HepG2 (cell line): ENCODE data around the gene IMPDH1. TPM values are rescaled to one million over a fixed set of nuclear protein-coding genes. Genes with fewer than 3 reads are reported as not detected.

ENCODE experiments used
- ATF1 ChIP-seq: IDR thresholded peaks from 2 replicates; pipeline ENCODE4 v1.6.1; 2016; ENCODE audit warnings: mild to moderate bottlenecking, control low read depth
- ONECUT2 ChIP-seq: sonication (generic); formaldehyde crosslinking; IDR thresholded peaks from 2 replicates; pipeline ENCODE4 v1.4.0; 2020; ENCODE audit warnings: missing genetic modification reagents
- RERE ChIP-seq: IDR thresholded peaks from 2 replicates; pipeline ENCODE4 v1.6.1; 2016; ENCODE audit warnings: low read depth, missing genetic modification reagents, missing compliant biosample characterization
- RFXAP ChIP-seq: sonication (generic); formaldehyde crosslinking; IDR thresholded peaks from 2 replicates; pipeline ENCODE4 v1.4.0; 2020; ENCODE audit warnings: missing genetic modification reagents, borderline replicate concordance
- TBP ChIP-seq: sonication (generic); formaldehyde crosslinking; IDR thresholded peaks from 2 replicates; pipeline ENCODE4 v1.5.0; 2020; ENCODE audit warnings: missing genetic modification reagents
- ZBTB40 ChIP-seq, 2 experiments: fragments of 450-650 bp in 1 of 2; sonication (generic) in 1 of 2; formaldehyde crosslinking in 1 of 2; IDR thresholded peaks; 2 replicates each; pipeline versions ENCODE4 v1.6.1 to v1.8.0; 2016 to 2022; ENCODE audit warnings: antibody characterized with exemption in 1 of 2, mild to moderate bottlenecking in 1 of 2, missing genetic modification reagents in 1 of 2
- ZNF503 ChIP-seq: sonication (generic); formaldehyde crosslinking; IDR thresholded peaks from 2 replicates; pipeline ENCODE4 v1.4.0; 2020; ENCODE audit warnings: missing genetic modification reagents
- ZNF720 ChIP-seq: sonication (generic); formaldehyde crosslinking; IDR thresholded peaks from 2 replicates; pipeline ENCODE4 v1.4.0; 2020; ENCODE audit warnings: missing genetic modification reagents
- ZSCAN12 ChIP-seq: sonication (generic); formaldehyde crosslinking; IDR thresholded peaks from 2 replicates; pipeline ENCODE4 v1.9.0; 2021; ENCODE audit warnings: mild to moderate bottlenecking, missing genetic modification reagents
- polyA plus RNA-seq, 8 experiments: library from polyadenylated mRNA; depleted of rRNA in 3 of 8; stranded (reverse) in 7 of 8; unstranded in 1 of 8; fragments of >200 nt; fragmentation: Illumina TruSeq in 4 of 8; extraction: Trizol in 4 of 8; gene quantifications; 2 replicates each; pipeline versions ENCODE4 v1.2.1 to v1.2.3, GENCODE V29; 2011 to 2016; ENCODE audit warnings: low read depth in 4 of 8, missing spikeins in 1 of 8, mixed read lengths in 1 of 8; ENCODE audit not compliant: insufficient read depth in 1 of 8
- total RNA-seq, 5 experiments: library from RNA; depleted of rRNA; stranded (reverse); fragments of >200 nt; fragmentation: Illumina TruSeq; extraction: Trizol; gene quantifications; 2 replicates each; pipeline ENCODE4 v1.2.3, GENCODE V29; 2016; ENCODE audit warnings: low read depth in 1 of 5

Gene IMPDH1
- total and polyA plus RNA-seq, 2 of the 13 experiments (the other 11 are each of a cell fraction or from before 2014, with no cell fraction given): 22.8 to 34.0 TPM

GRCh38 chr7:128437426-128438332 lies 27.9 kb upstream of the IMPDH1 start (continued):
- TF ChIP-seq ZNF503 (CRISPR knock-in tag) (no peak), RERE (CRISPR knock-in tag) (no peak), ONECUT2 (CRISPR knock-in tag) (no peak), ZBTB40 (IDR thresholded peaks at IDR 0.05) (no peak), ZBTB40 (CRISPR knock-in tag; IDR thresholded peaks at IDR 0.05) (no peak), ZNF720 (no peak), TBP (no peak), RFXAP (CRISPR knock-in tag) (no peak), ZSCAN12 (CRISPR knock-in tag) (no peak), ATF1 (CRISPR knock-in tag) (no peak)
